NB4 (cell line): ENCODE measurements around the gene COL4A2.
A peak's percentile ranks its signal among the peaks of the same experiment; 100 is the strongest.

Experiments used
- DNase-seq: peaks from one replicate; pipeline ENCODE4 v3.0.0; 2010; ENCODE audit warnings: low read depth
- H3K4me3 ChIP-seq: one replicate; pipeline ENCODE4 v1.5.1; 2011; ENCODE audit warnings: mild to moderate bottlenecking, low read depth, low read length, moderate library complexity
- MYC ChIP-seq: IDR thresholded peaks from 2 replicates; pipeline ENCODE4 v1.6.1; 2011; ENCODE audit warnings: low read depth, low read length
- POLR2A ChIP-seq: IDR thresholded peaks from 2 replicates; pipeline ENCODE4 v1.6.1; 2011; ENCODE audit warnings: mild to moderate bottlenecking; ENCODE audit not compliant: insufficient read length; ENCODE audit errors: extremely low read depth
- TF ChIP-seq, protein P1 (sequence below): IDR thresholded peaks from one replicate; pipeline ENCODE4 v1.5.1; 2012; ENCODE audit warnings: low read depth, low read length
- TF ChIP-seq, protein P2 (sequence below): IDR thresholded peaks from 2 replicates; pipeline ENCODE4 v1.6.1; 2011; ENCODE audit warnings: low read depth, low read length

The COL4A2 gene

DNA sequence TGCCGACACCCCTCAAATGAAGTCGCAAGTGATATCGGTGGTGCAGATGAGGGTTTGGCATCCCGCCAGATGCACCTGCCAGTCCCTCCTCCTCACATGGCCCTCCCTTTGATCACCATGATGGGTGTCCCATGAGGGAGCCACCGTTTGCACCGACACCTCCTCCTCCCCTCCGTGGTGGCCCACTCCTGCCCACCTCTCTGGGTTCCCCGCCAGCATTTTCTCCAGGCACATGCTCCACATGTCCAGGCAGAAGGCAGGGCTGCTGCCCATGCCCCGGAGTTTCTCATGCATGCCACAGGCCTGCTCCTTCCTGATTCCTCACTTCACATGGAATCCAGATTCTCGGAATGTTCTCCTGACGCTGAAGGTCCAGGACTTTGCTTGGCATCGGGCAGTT is 49.3 kb downstream of the COL4A2 start:
- H3K4me3 ChIP-seq = no peak overlapping the region
- DNase-seq = no peak
- TF ChIP-seq, protein P1, sequence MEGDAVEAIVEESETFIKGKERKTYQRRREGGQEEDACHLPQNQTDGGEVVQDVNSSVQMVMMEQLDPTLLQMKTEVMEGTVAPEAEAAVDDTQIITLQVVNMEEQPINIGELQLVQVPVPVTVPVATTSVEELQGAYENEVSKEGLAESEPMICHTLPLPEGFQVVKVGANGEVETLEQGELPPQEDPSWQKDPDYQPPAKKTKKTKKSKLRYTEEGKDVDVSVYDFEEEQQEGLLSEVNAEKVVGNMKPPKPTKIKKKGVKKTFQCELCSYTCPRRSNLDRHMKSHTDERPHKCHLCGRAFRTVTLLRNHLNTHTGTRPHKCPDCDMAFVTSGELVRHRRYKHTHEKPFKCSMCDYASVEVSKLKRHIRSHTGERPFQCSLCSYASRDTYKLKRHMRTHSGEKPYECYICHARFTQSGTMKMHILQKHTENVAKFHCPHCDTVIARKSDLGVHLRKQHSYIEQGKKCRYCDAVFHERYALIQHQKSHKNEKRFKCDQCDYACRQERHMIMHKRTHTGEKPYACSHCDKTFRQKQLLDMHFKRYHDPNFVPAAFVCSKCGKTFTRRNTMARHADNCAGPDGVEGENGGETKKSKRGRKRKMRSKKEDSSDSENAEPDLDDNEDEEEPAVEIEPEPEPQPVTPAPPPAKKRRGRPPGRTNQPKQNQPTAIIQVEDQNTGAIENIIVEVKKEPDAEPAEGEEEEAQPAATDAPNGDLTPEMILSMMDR = no peak
- TF ChIP-seq POLR2A (no peak), MYC (no peak)

DNA sequence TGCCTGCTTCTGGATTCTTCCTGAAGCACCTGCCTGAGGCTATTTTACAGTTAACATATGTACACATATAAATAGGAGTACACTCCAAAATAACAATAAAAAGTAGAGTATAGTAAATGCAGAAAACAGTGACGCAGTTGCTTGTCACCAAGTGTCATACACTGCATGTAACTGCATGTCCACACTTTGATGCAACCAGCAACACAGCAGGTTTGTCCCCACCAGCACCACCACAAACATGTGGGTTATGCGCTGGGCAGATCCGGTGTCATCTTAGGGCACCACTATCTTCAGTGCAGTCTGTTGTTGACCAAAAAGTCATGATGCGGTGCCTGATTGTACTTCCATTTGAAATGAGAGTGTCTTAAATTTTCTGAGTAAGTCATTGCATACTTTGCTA is 51.3 kb downstream of the COL4A2 start:
- H3K4me3 ChIP-seq = no peak overlapping the region
- TF ChIP-seq MYC (no peak), POLR2A (no peak)
- TF ChIP-seq, protein P1 = no peak
- TF ChIP-seq, protein P2, sequence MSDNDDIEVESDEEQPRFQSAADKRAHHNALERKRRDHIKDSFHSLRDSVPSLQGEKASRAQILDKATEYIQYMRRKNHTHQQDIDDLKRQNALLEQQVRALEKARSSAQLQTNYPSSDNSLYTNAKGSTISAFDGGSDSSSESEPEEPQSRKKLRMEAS = no peak
- DNase-seq = no peak

DNA sequence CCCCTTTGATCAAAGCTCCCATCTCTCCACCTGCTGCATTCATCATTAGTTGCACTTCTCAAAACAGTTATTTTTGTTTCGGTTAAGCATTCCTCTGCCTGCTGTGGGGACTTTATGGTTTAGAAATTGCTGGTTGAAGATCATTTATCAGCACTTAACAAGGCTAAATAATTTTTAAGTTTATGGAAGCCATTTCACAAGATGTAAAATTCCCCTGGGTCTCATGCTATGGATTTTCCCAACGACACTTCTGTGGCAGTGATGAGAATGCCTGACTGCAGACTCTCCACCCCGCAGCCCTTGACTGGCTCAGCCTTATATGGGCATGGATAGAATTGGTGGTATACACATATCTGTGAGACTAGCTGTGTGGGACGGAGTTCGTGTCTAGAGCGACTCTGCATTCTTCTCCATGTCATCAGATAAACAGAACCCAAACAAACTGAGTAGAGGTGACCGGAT is 52.8 kb downstream of the COL4A2 start:
- H3K4me3 ChIP-seq = no peak overlapping the region
- DNase-seq = no peak
- TF ChIP-seq, protein P1 = no peak
- TF ChIP-seq MYC (no peak), POLR2A (no peak)
- TF ChIP-seq, protein P2 = no peak

DNA sequence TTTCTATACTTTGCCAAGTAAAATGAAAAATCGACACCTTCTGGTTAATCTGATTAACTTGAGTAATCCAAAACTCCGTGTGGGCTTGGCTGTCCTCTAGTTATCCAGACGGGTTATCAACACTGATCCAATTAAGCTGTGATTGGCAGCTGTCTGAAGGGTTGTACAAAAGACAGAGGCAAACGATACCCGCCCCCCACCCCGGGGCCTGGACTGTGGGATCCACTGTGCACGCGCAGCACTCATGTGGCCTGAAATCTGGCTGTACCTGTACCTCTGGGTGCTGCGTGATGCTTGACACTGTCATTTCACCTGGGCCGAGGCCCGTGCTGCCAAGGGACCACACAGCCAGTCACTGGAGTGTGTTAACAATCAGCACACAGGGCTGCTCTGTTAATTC is 53.5 kb downstream of the COL4A2 start:
- TF ChIP-seq MYC = no peak
- TF ChIP-seq POLR2A = no peak
- TF ChIP-seq, protein P2 = no peak
- TF ChIP-seq, protein P1 = no peak
- DNase-seq = no peak
- H3K4me3 ChIP-seq = no peak overlapping the region

DNA sequence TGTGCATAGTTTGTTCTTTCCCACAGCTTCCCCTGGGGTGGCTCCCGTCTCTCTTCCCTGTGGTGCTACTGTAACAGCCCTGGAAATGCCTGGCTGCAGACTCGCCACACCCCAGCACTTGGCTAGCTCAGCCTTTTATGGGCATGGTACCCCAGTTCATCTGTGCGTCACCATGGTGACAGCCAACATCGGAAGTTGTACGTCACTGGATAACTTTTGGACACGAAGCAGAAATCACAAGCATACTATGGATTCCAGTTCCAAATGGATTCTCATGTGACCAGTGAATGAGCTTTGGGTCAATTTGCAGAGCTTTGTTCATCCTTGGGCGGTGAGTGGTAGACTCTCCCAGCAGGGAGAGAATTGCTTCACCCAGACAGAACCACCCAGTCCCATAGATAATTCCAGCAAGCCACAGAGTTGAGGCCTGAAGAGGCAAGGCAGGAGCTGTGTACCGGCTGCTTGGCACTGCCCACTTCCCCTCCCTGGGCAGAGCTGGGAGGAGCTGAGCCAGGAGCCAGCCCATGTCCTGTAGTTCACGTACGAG is 54.4 kb downstream of the COL4A2 start:
- no peak overlapping the region for H3K4me3 ChIP-seq
- DNase-seq = no peak
- TF ChIP-seq, protein P2 = no peak
- no peak for TF ChIP-seq MYC
- TF ChIP-seq, protein P1 = no peak
- TF ChIP-seq POLR2A = no peak

DNA sequence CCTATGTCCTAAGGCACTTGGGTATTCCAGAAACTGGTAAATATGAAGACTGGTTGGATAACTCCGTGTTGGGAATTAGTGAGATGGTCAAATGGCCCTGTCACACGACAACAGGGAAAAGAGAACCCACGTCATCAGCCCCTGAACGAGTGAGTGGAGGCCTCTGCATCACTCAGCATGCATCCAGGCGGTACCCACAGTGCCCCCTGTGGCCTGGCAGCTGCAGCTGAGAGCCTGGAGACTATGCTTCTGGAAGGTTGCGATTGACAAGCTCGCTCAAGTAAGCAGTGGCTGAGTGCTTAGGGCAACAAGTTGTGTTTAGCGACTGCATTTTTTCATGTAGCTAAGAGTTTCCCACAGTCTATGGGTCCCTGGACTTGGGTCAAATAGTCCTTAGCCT is 55.9 kb downstream of the COL4A2 start:
- DNase-seq = no peak
- H3K4me3 ChIP-seq = no peak overlapping the region
- no peak for TF ChIP-seq POLR2A
- TF ChIP-seq, protein P1 = peak; percentile 47
